ENCODE data around the gene ANKFY1.
"Not testable (repeated sequence)": the region's sequence is repeated elsewhere in the genome, so short reads cannot be mapped to it uniquely, and the experiment has no call there.

ANKFY1 gene

DNA sequence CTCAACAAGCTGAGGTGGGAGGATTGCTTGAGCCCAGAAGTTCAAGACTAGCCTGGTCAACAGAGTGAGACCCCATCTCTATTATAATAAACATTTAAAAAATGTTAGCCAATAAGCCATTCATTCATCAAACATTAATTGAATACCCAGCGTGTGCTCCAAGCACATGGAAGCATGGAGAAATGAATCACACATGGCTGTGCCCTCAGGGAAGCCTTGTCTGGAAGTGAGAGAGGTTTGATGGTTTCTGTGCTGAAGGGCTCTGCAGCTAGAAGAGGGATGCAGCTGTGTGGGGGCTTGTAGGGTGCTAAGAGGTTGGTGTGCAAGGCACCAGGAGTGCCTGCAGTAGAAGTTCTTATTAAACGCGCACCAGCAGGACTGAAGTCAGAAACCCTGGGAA is 109.6 kb downstream of the ANKFY1 start:
- H3K4me1 ChIP-seq (ENCODE audit: control insufficient read depth, insufficient read depth, low read length): no peaks in the 10 kb centered on the region
- H3K27me3 ChIP-seq (ENCODE audit: control insufficient read depth, insufficient read depth, low read length): no peaks in the 10 kb centered on the region
- no peak overlapping the region for H3K27ac ChIP-seq (ENCODE audit: low read depth, low read length)
- H3K9ac ChIP-seq (ENCODE audit: low read length): no peak overlapping the region
- H3K4me3 ChIP-seq (ENCODE audit: low read length): no peak overlapping the region
- peaks cover 23% of the 10 kb centered on the region for H3K36me3 ChIP-seq (ENCODE audit: control insufficient read depth, insufficient read depth, low read length)

DNA sequence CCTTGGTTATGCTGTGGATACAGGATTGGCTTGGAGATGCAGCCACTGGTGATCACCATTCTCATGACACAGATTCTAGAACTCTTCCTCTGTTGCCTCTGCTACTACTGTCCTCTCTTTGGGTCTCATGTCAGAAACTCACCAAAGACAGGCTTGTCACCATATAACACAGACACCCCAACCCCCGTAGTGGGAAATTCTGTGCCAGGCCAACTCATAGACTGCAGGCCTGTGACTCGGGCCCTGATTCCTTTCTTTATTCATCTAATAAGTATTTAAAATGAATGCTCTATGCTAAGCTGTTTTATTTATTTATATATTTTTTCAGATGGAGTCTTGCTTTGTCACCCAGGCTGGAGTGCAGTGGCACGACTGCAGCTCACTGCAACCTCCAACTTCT is 111.3 kb downstream of the ANKFY1 start:
- Histone ChIP-seq H3K36me3 (ENCODE audit: control insufficient read depth, insufficient read depth, low read length) (peaks cover 23% of the 10 kb centered on the region), H3K4me3 (ENCODE audit: low read length) (no peak overlapping the region), H3K27me3 (ENCODE audit: control insufficient read depth, insufficient read depth, low read length) (no peaks in the 10 kb centered on the region), H3K9ac (ENCODE audit: low read length) (no peak overlapping the region), H3K27ac (ENCODE audit: low read depth, low read length) (no peak overlapping the region), H3K4me1 (ENCODE audit: control insufficient read depth, insufficient read depth, low read length) (no peaks in the 10 kb centered on the region)

DNA sequence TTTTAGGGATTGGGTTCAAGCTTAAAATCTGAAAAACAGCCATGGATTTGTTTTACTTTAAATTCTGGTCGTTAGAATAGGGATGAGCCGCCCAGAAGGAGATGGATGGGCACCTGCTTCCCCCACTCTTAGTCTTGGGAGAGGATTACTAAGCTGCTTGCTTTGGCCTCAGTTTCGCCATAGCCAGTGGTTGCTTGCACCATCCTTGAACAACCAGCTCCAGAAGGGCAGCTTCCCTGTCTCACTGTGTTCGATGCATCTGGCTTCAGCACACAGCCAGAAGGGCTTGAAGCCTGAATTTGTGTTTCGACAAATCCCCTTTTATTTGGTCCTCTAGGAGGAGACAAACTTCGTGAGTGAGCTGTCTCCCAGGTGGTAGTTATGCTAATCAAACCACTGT is 113.7 kb downstream of the ANKFY1 start:
- H3K36me3 ChIP-seq (ENCODE audit: control insufficient read depth, insufficient read depth, low read length): peaks cover 9% of the 10 kb centered on the region

DNA sequence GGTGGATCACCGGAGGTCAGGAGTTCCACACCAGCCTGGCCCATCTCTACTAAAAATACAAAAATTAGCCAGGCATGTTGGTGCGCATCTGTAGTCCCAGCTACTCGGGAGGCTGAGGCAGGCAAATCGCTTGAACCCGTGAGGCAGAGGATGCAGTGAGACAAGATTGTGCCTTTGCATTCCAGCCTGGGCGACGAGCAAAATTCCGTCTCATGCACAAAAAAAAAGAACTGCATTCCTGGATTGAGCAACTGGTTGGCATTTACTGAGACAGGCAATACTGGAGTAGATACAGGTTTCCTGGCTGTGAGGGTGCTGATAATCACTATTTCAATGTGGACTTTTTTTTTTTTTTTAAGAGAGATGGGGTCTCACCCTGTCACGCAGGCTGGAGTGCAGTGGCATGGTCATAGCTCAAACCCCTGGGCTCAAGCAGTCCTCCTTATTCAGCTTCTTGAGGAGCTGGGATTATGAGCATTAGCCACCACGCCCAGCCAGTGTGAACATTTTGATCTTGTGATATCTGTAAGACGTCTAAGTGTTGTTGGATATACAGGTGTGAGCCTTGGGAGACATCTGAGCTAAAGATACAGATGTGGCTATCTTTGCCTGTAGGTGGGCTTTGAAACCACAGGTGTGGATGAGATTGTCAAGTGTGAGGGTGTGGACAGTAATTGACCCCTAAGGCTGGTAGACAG is 115.0 kb downstream of the ANKFY1 start:
- no peaks in the 10 kb centered on the region for H3K27me3 ChIP-seq (ENCODE audit: control insufficient read depth, insufficient read depth, low read length)
- peaks cover 7% of the 10 kb centered on the region for H3K36me3 ChIP-seq (ENCODE audit: control insufficient read depth, insufficient read depth, low read length)
- no peak overlapping the region for H3K27ac ChIP-seq (ENCODE audit: low read depth, low read length)
- peaks cover 5% of the 10 kb centered on the region for H3K4me1 ChIP-seq (ENCODE audit: control insufficient read depth, insufficient read depth, low read length)
- H3K9ac ChIP-seq (ENCODE audit: low read length): no peak overlapping the region
- H3K4me3 ChIP-seq (ENCODE audit: low read length): no peak overlapping the region

More for the DNA sequence above, 113.7 kb downstream of the ANKFY1 start:
- H3K27me3 ChIP-seq (ENCODE audit: control insufficient read depth, insufficient read depth, low read length): no peaks in the 10 kb centered on the region
- H3K4me3 ChIP-seq (ENCODE audit: low read length): no peak overlapping the region
- H3K4me1 ChIP-seq (ENCODE audit: control insufficient read depth, insufficient read depth, low read length): no peaks in the 10 kb centered on the region
- no peak overlapping the region for H3K9ac ChIP-seq (ENCODE audit: low read length)
- H3K27ac ChIP-seq (ENCODE audit: low read depth, low read length): no peak overlapping the region

DNA sequence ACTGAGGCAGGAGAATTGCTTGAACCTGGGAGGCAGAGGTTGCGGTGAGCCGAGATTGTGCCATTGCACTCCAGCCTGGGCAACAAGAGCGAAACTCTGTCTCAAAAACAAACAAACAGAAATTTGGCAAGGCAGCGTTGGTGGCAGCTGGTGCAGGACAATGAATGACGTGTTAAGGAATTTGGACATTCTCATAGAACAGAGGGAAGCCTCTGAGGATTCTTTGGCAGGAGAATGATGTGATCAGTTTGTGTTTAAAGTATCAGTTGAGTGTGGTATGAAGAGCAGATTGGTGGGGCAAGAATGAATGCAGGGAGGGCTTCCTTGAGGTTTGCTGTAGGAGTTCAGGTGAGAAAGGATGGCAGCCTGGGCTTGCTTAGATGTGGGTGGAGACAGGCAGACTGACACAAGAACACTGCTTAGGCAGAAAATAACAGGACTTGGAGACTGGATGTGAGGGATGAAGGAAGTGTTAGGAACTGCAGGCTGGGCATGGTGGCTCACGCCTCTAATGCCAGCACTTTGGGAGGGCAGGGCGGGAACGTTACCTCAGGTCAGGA is 115.9 kb downstream of the ANKFY1 start:
- H3K27ac ChIP-seq (ENCODE audit: low read depth, low read length): no peak overlapping the region
- no peak overlapping the region for H3K4me3 ChIP-seq (ENCODE audit: low read length)
- peaks cover 3% of the 10 kb centered on the region for H3K36me3 ChIP-seq (ENCODE audit: control insufficient read depth, insufficient read depth, low read length)
- H3K4me1 ChIP-seq (ENCODE audit: control insufficient read depth, insufficient read depth, low read length): peaks cover 5% of the 10 kb centered on the region
- H3K9ac ChIP-seq (ENCODE audit: low read length): no peak overlapping the region
- H3K27me3 ChIP-seq (ENCODE audit: control insufficient read depth, insufficient read depth, low read length): no peaks in the 10 kb centered on the region

DNA sequence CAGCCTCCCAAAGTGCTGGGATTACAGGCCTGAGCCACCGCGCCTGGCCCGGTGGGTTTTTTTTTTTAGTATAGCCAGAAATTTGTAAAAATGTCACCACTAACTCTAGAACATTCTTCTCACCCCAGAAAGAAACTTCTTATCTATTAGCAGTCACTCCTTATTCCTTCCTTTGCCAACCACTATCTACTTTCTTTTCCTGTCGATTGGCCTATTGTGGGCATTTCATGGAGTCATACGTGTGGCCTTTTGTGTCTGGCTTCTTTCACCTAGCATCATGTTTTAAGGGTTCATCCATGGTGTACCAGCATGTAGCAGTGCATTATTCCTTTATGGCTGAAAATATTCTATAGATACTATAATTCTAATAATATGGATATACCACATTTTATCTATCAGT is 117.1 kb downstream of the ANKFY1 start:
- no peak overlapping the region for H3K4me3 ChIP-seq (ENCODE audit: low read length)

DNA sequence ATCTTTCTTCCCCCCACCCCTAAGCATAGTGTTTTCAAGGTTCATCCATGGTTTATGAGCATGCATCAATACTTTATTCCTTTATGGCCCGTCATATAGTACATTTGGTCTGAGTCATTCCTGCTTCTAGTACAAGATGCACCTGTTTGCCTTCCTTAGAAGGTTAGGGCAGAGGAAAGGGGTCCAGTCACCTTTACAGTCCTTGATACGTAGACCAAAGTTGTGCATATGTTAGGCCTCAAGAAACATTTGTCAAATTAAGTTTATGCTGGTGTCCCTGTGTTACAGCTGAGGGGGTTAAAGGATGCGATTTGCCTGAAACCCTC is 119.4 kb downstream of the ANKFY1 start:
- Histone ChIP-seq H3K36me3 (ENCODE audit: control insufficient read depth, insufficient read depth, low read length) (no peaks in the 10 kb centered on the region), H3K27me3 (ENCODE audit: control insufficient read depth, insufficient read depth, low read length) (no peaks in the 10 kb centered on the region), H3K4me1 (ENCODE audit: control insufficient read depth, insufficient read depth, low read length) (peaks cover 19% of the 10 kb centered on the region), H3K4me3 (ENCODE audit: low read length) (peak overlapping the region; percentile 92), H3K27ac (ENCODE audit: low read depth, low read length) (peak overlapping the region; percentile 99), H3K9ac (ENCODE audit: low read length) (peak overlapping the region; percentile 13)

More for the DNA sequence above, 117.1 kb downstream of the ANKFY1 start:
- Histone ChIP-seq H3K9ac (ENCODE audit: low read length) (no peak overlapping the region), H3K4me1 (ENCODE audit: control insufficient read depth, insufficient read depth, low read length) (peaks cover 10% of the 10 kb centered on the region), H3K27ac (ENCODE audit: low read depth, low read length) (no peak overlapping the region), H3K27me3 (ENCODE audit: control insufficient read depth, insufficient read depth, low read length) (no peaks in the 10 kb centered on the region), H3K36me3 (ENCODE audit: control insufficient read depth, insufficient read depth, low read length) (no peaks in the 10 kb centered on the region)

DNA sequence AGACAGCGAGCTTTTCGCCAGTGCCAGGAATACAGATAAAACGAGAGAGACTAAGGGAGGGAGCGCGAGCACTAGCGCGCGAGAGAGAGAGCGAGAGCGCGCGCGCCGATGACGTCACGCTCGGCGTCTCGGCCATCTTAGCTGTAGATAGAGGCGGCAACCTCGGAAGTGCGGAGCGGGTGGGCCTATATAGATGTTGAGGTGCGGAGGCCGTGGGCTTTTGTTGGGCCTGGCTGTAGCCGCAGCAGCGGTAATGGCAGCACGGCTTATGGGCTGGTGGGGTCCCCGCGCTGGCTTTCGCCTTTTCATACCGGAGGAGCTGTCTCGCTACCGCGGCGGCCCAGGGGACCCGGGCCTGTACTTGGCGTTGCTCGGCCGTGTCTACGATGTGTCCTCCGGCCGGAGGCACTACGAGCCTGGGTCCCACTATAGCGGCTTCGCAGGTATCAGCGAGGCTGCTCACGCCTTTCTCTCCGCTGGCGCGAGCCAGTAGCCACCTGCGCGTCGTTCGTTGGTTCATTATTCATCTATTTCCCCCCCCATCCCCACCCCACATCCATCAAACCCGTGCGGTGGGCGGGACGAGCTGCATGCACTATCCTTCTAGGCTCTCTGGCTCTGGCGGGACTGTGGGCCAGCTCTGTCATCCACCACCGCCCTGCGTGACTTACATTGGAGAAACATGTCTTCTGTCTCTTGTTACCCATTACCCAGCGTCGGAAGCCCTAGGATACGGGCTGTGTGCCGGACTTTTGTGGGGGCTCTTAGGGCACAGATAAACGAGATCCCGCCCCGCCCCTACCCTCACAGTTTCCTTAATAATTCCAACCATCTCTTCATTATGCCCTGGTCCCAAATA is 120.0 kb downstream of the ANKFY1 start:
- H3K36me3 ChIP-seq (ENCODE audit: control insufficient read depth, insufficient read depth, low read length): no peaks in the 10 kb centered on the region
- H3K4me1 ChIP-seq (ENCODE audit: control insufficient read depth, insufficient read depth, low read length): peaks cover 19% of the 10 kb centered on the region
- peak overlapping the region; percentile 99 for H3K9ac ChIP-seq (ENCODE audit: low read length)
- peak overlapping the region; percentile 99 for H3K27ac ChIP-seq (ENCODE audit: low read depth, low read length)
- peak overlapping the region; percentile 92 for H3K4me3 ChIP-seq (ENCODE audit: low read length)
- H3K27me3 ChIP-seq (ENCODE audit: control insufficient read depth, insufficient read depth, low read length): no peaks in the 10 kb centered on the region

DNA sequence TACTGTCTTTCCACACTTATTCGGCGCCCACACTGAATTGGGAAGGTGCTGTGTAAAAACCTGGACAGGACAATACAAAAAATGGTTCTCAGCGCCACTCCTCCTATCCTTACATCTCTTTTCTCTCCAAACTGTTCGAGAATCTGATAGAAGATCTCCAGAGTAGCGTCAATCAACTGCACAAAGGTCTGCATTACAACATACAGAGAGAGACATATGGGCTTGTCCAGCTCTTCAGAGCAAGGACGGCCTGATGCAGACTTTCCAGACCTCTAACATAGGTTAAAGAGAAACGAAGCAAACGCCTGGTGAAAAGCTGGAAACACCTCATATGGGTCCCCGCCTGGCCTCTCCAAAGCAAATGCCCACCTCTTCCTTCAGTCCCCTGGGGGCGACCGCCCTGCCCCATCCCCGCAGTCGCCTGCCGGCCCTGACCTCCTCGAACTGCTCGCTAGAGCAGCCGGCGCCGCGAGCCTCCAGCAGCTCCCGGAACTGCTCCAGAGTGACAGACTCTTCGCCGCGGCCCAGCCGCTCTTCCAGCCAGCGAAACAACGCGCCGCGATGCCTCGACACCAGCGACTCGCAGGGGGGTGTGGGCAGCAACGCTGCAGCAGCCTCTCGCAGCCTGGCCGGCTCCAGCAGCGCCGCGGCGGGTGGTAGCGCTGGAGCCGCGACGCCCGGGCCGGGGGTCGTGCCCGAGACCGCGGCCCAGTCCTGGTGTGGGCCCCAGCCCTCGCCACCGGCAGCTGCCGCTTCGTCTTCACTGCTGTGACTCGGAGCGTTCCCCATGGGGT is 121.5 kb downstream of the ANKFY1 start:
- Histone ChIP-seq H3K9ac (ENCODE audit: low read length) (peak overlapping the region; percentile 71), H3K27me3 (ENCODE audit: control insufficient read depth, insufficient read depth, low read length) (no peaks in the 10 kb centered on the region), H3K27ac (ENCODE audit: low read depth, low read length) (peak overlapping the region; percentile 99), H3K4me1 (ENCODE audit: control insufficient read depth, insufficient read depth, low read length) (peaks cover 29% of the 10 kb centered on the region), H3K36me3 (ENCODE audit: control insufficient read depth, insufficient read depth, low read length) (peaks cover 4% of the 10 kb centered on the region), H3K4me3 (ENCODE audit: low read length) (peak overlapping the region; percentile 87)

DNA sequence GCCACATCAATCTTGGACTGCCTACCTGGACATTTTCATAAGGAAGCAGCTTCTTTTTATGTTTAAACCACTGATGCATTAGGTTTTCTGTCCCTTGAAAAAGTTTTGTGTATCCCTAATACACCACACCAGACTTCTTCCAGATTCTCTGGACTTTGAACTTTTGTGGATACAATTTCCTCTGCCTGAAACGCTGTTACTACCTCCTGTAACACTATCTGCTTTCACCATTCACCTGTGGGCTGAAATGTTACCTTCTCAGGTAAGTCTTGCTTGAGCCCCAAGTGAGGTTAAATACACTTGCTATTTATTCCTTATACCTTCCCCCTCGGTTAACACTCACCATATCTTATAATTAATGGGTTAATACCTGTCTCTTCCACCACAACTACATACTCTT is 123.7 kb downstream of the ANKFY1 start:
- H3K36me3 ChIP-seq (ENCODE audit: control insufficient read depth, insufficient read depth, low read length): peaks cover 7% of the 10 kb centered on the region
- H3K27ac ChIP-seq (ENCODE audit: low read depth, low read length): no peak overlapping the region
- no peaks in the 10 kb centered on the region for H3K27me3 ChIP-seq (ENCODE audit: control insufficient read depth, insufficient read depth, low read length)
- peak overlapping the region; percentile 6 for H3K4me3 ChIP-seq (ENCODE audit: low read length)
- H3K4me1 ChIP-seq (ENCODE audit: control insufficient read depth, insufficient read depth, low read length): peaks cover 36% of the 10 kb centered on the region
- no peak overlapping the region for H3K9ac ChIP-seq (ENCODE audit: low read length)

DNA sequence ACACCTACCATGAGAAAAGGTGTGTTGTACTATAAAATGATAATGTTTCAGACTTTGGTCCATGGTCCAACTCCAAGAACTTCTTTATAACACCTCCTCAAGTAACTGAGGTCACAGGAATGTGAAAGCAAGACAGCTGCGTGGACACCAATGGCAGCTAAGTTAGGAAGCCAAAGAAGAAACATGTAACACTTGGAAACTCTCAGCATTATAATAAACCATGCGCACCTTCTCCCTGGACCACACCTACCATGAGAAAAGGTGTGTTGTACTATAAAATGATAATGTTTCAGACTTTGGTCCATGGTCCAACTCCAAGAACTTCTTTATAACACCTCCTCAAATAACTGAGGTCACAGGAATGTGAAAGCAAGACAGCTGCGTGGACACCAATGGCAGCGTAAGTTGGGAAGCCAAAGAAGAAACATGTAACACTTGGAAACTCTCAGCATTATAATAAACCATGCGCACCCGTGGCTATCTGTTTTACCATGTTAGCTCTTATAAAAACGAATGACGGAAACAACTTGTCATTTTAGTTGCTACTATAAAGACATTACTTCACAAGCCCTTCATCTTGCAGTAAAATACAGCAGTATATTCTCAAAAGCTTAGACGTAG is 124.8 kb downstream of the ANKFY1 start:
- H3K4me3 ChIP-seq (ENCODE audit: low read length): peak overlapping the region; percentile 3
- not testable (repeated sequence) for H3K9ac ChIP-seq (ENCODE audit: low read length); H3K27ac ChIP-seq (ENCODE audit: low read depth, low read length); H3K36me3 ChIP-seq (ENCODE audit: control insufficient read depth, insufficient read depth, low read length); H3K27me3 ChIP-seq (ENCODE audit: control insufficient read depth, insufficient read depth, low read length)
- H3K4me1 ChIP-seq (ENCODE audit: control insufficient read depth, insufficient read depth, low read length): peaks cover 33% of the 10 kb centered on the region

DNA sequence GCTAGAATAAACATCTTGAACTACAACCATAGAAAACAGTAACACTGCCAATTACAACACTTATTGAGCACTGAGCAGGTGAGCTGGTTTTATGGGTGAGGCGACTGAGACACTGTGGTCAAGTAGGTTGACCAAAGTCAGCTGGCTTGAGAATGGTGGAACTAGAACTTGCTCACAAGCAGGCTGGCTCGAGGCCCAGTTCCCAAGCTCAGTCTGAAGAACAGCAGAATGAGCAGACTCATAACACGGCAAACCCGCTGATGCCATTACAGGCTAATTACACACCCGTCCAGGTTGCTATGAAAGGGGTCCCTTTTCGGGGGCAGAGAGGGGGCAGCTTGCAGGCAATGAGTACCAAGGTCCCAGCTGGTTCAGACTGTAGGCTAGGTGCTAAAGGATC is 127.4 kb downstream of the ANKFY1 start:
- Histone ChIP-seq H3K4me3 (ENCODE audit: low read length) (no peak overlapping the region), H3K36me3 (ENCODE audit: control insufficient read depth, insufficient read depth, low read length) (peaks cover 7% of the 10 kb centered on the region), H3K4me1 (ENCODE audit: control insufficient read depth, insufficient read depth, low read length) (peaks cover 25% of the 10 kb centered on the region), H3K9ac (ENCODE audit: low read length) (no peak overlapping the region), H3K27ac (ENCODE audit: low read depth, low read length) (peak overlapping the region; percentile 15), H3K27me3 (ENCODE audit: control insufficient read depth, insufficient read depth, low read length) (no peaks in the 10 kb centered on the region)

All from rectal smooth muscle tissue (tissue), 1 donor.